Activated T-cell treated with anti-CD3 and anti-CD28 coated beads for 4 hours (primary cell): ENCODE data around the gene ASMT.
"Not testable (repeated sequence)": the region's sequence is repeated elsewhere in the genome, so short reads cannot be mapped to it uniquely, and the experiment has no call there.

ENCODE experiments used
- DNase-seq: peaks from one replicate; pipeline ENCODE4 v3.0.0-alpha.2; 2020

The ASMT gene

DNA sequence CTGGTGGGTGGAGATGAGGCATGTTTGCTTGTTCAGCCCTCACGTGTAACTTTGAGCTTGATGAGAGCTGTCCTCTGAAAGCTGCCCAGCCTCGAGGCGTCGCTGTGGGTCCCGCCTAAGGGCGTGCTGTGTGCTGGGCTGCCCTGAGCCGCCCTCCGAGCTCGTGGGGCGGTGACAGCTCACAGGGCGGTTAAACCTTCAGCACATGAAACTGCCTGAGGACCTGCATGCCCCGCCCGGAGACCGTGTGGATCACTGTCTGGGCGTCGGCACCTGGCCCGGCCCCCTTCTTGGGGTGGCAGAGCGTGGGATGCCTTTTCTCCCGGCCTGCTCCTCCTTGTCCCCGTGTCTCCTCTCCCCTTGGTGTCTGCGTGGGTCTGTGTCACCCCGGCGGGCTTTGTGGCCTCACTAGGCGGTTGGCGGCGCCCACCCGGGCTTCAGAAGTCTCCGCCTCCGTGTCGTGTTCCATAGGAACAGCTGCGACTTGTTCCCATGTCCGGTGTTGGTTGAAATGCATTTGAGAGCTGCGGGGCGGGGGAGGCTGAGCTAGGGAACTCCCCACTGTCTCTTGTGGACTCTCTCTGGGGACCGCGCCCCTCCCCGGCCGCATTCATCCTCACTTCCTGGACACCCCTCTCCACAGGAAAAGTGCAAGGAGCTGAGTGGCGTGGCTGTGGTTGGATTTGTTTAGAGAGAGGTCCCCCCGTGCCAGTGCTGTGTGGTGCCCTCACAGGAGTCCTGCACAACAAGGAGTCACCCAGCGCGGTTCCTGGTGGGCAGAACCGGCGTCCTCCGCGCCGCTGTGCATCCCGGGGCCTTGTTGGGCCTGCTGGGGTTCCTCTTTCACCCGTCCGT is 16.6 kb upstream of the ASMT start:
- no peak for DNase-seq

DNA sequence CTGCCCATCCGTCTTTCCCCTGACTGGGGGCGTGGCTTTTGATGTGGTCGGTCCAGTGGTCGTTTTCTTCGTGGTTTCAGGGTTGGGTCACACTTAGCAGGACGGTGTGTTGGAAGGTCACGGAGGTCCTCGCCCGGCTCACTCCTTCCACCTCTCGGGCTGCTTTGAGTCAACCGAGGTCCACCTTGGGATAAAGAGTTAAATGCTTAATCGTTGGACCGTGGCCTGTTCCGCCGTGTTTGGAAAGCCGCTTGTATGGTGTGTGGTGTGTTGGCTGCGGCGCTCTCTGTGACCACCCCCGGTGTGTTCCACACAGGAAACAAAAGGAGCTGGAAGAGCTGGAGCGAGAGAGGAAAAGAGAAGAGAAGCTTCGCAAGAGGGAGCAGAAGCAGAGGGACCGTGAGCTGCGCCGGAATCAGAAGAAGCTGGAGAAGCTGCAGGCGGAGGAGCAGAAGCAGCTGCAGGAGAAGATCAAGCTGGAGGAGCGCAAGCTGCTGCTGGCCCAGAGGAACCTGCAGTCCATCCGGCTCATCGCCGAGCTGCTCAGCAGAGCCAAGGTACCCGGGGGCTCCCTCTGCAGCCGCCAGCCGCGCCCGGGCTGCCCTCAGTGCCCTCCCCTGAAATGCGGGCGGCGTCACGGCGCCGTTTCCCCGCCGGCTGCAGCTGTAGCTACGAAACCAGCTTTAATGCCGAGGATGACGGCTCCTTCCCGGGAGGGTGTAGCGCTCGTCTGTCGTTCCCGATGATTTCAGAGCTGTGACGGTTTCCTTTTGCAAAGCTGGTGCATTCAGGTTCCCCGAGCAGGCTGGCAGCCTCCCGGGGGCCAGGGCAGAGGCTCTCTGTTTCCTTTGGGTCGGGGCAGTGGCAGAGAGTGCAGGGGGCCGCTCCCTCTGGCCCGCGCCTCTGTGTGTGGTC is 15.7 kb upstream of the ASMT start:
- no peak for DNase-seq

DNA sequence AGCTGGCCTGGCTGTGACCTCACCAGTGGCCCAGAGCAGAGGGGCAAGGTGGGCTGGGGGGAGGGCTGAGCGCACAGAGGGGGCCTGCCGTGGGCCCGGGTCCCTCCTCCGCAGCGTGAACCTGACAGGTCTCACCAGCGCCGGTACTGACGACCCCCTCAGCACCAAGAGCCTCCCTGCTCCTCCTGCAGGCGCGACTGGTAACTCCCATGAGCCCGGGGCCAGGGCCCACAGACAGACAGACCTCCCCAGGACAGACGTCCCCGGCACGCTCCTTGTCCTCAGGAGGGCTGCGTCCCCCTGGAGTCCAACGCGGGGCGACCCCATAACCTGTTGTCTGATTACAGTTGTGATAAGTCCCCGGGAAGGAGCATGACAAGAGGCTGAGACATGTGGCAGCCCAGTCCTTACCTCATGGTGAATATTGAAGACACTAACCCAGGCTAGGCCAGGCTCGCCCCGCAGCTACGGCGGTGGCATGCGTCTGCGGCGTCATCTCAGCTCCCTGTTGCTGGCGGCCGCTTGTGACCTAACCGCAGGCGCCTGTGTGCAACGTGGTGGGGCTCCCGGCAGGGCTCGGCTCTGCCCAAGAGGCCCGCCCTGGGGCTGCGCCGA is 15.0 kb upstream of the ASMT start:
- no peak for DNase-seq

- DNase-seq, result no peak
Measured at GRCh38 chrX:1600406-1601050, 14.3 kb upstream of the ASMT start.

GRCh38 chrX:1601051-1601767 is 13.7 kb upstream of the ASMT start:
- no peak for DNase-seq

DNA sequence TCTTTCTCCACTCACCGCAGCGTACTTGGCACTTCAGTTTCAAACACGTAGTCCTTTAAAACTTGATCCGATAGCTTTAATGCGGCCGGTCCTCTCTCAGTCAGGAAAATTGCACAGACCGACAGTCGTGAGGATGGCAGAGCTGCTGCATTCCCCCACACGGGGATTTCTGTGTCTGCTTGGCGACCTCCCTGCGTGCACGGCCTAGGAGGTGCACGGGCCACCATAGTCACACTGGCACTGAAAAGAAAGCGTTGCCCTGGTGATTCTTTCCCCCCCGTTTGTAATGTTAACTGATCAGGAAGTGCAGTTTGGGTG is 13.1 kb upstream of the ASMT start:
- no peak for DNase-seq

DNA sequence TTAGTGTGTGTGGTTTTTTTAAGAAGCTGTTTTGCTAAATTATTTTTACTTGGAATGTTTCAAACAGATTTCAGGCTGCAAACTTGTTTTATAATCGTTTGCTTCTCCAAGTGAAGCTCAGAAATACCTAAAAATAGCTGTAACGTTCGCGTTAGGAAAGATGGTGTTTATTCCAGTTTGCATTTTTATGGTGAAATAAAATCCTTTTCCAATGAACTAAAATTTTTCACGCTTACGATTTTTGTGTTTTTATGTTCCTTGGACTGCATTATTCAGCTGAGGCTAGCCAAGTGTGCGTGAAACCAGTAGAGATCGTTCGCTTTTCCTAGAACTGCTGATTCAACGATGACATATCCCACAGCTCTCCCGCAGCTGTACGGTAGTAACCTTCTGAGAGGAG is 12.6 kb upstream of the ASMT start:
- no peak for DNase-seq

- no peak for DNase-seq
Measured at GRCh38 chrX:1606496-1606895, 8.4 kb upstream of the ASMT start.

DNA sequence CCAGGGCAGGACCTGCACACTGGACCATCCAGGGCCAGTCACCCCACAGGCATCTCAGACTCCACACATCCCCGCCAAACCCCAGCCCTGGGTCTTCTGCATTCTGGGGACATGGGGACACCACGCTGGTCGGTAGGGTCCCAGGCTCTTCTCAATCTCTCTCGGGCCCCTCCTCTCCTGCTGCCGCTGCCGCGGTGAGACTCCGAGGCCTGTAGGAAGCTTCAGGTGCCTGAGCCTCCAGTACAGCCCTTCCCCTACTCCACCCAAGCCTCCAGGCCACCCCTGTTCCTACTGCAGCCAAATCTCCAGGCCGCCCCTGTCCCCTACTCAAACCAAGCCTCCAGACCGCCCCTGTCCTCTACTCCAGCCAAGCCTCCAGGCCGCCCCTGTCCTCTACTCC is 5.5 kb upstream of the ASMT start:
- no peak for DNase-seq

DNA sequence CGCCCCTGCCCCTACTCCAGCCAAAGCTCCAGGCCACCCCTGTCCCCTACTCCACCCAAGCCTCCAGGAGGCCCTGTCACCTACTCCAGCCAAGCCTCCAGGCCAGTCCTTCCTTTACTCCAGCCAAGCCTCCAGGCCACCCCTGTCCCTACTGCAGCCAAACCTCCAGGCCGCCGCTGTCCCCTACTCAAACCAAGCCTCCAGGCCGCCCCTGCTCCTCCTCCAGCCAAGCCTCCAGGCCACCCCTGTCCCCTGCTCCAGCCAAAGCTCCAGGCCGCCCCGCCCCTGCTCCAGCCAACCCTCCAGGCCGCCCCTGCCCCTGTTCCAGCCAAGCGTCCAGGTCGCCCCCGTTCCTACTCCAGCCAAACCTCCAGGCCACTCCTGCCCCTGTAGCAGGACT is 5.1 kb upstream of the ASMT start:
- no peak for DNase-seq

DNA sequence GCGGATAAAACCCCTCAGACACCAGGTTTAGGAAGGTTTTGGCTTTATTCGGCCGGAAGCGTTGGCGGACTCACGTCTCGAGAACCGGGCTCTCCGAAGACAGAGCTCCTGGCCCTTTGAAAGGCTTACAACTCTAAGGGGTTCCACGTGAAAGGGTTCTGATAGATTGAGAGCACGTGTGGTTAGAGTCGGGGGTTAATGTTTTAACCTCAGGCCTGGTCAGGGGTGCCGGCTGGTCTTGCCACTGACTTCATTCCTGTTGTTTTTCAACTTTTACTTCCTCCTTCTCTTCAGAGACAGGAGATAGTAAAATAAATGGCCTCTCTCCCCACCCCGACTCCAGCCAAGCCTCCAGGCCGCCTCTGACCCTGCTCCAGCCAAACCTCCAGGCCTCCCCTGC is 4.7 kb upstream of the ASMT start:
- no peak for DNase-seq

DNA sequence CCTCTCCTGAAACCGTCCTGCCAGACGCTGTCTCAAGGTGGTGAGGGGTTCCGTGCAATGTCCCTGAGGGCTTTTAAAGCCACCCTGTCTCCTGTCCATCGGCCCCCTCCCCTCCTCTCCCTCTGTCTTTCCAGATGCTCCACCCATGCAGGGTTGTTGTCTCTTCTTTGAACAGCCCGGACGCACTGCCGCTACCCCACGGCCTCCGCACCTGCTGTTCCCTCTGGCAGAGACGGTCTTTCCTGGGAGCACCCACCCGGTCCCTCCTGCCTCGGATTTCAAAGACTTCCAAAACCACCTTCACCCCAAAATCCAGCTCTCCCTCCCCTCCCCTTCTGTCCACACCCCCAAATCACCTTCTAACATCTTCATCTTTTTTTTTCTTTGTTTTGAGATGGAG is 4.1 kb upstream of the ASMT start:
- DNase-seq, result no peak

DNA sequence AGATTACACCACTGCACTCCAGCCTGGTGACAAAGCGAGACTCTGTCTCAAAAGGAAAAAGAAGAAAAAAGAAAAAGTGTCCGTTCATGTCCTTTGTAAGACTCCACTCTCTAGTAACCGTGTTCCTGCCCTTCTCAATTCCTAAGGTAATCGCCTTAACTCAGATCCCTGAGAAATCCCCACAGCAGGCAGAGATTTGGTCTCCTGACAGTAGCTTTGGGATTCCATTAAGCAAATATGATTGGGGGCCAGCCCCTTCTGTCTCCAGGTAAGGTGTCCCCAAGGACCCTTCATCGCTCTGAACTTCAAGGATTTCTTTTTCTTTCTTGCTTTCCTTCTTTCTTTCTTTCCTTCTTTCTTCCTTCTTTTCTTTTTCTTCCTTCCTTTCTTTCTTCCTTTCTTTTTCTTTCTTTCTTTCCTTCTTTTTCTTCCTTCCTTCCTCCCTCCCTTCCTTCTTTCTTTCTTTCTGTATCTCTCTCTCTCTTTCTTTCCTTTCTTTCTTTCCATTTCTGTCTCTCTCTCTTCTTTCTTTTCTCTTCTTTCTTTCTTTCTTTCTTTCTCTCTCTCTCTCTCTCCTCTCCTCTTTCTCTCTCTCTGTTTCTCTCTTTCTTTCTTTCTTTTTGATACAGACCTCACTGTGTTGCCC is 2.1 kb upstream of the ASMT start:
- DNase-seq, result no peak

DNA sequence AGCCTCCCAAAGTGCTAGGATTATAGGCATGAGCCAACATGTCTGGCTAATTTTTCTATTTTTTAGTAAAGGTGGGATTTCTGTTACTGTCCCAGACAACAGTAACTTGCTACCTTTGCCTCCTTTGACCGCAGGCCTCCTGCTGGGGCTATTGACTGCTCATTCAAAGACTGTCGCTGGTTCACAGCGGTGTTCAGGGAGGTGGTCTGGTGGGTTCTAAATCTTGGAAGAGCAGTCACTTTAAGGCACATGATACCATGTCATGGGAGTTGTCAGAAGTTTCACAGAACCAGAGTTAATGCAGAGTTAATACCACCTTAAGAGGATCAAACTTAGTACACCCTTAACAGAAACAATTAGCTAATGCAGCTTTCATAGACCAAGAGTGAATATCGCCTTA is 3.8 kb downstream of the ASMT start:
- DNase-seq, result no peak

GRCh38 chrX:1623691-1624090 is 8.8 kb downstream of the ASMT start:
- DNase-seq, result no peak

DNA sequence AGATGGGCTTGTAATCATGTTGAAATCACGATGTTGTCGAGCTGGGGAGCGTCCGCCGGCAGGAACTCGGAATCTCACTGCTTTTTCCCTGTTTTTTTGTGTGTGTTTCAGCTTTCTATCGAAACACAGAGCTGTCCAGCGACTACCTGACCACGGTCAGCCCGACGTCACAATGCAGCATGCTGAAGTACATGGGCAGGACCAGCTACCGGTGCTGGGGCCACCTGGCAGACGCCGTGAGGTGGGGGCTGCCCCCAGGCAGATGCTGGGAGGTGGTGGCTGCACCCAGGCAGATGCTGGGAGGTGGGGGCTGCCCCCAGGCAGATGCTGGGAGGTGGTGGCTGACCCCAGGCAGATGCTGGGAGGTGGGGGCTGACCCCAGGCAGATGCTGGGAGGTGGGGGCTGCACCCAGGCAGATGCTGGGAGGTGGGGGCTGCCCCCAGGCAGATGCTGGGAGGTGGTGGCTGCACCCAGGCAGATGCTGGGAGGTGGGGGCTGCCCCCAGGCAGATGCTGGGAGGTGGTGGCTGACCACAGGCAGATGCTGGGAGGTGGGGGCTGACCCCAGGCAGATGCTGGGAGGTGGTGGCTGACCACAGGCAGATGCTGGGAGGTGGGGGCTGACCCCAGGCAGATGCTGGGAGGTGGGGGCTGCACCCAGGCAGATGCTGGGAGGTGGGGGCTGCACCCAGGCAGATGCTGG is 9.4 kb downstream of the ASMT start:
- not testable (repeated sequence) for DNase-seq

GRCh38 chrX:1624861-1625215 is 10.0 kb downstream of the ASMT start:
- not testable (repeated sequence) for DNase-seq

GRCh38 chrX:1629244-1629643 is 14.4 kb downstream of the ASMT start:
- DNase-seq, result no peak

- no peak for DNase-seq
Measured at GRCh38 chrX:1646009-1646408, 31.1 kb downstream of the ASMT start.

DNA sequence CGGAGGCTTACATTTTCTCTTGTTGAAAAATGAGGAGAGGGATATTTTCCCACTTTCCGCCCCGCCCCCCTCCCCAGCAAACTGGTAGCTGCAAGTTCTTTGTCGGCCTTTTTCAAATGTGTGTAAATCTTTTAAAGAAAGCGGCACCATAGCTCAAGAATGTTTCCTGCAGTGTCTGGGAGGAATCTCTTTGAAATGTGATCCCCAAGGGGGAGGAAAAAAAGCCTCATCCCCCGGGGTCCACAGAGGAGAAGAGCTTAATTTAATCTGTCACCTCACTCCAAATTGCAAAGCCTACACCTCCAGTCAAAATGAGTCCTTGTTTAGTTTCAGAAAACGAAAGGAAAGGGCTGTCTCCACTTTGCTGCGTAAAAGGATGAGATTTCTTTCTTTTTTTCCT is 34.8 kb downstream of the ASMT start:
- DNase-seq, result no peak

DNA sequence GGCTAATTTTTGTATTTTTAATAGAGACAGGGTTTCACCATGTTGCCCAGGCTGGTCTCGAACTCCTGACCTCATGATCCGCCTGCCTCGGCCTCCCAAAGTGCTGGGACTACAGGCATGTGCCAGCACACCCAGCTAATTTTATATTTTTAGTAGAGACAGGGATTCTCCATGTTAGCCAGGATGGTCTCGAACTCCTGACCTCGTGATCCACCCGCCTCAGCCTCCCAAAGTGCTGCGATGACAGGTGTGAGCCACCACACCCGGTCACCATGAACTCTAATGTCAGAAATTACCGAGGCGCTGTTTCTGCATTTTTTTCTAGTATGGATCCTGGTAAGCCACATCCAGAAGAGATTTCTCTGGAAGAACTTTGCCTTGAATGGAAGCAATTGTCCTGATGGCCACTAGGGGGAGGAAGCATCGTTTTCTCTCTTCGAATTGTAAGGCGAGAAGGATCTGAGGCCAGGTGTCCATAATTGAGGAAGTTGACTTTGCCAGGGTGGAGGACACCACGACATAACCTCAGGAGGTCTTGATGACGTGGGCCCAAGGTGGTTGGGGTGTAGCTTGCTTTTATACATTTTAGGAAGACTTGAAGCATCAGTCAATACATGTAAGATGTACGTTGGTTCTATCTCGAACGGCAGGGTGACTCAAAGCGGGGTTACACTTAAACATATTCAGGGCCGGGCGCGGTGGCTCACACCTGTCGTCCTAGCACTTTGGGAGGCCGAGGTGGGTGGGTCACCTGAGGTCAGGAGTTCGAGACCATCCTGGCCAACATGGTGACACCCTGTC is 37.4 kb downstream of the ASMT start:
- not testable (repeated sequence) for DNase-seq
